Colon (tissue), 2 donors: ENCODE data around the gene CREG2.
"Not testable (repeated sequence)": the region's sequence is repeated elsewhere in the genome, so short reads cannot be mapped to it uniquely, and the experiment has no call there.

Experiments
- FAIRE-seq: peaks from 2 replicates; lab custom pipeline; 2012; peaks lifted over from hg19 to GRCh38; lab: Jason Lieb, UNC
- donor health status: control.
- donor health status: control.

The CREG2 gene

GRCh38 chr2:101371636-101372035, 15.7 kb downstream of the CREG2 start:
- FAIRE-seq: no peak

GRCh38 chr2:101369100-101369499, 18.2 kb downstream of the CREG2 start:
- no peak for FAIRE-seq

- FAIRE-seq: no peak
Measured at GRCh38 chr2:101368376-101368775, 18.9 kb downstream of the CREG2 start.

GRCh38 chr2:101367508-101367907, 19.8 kb downstream of the CREG2 start:
- no peak for FAIRE-seq

GRCh38 chr2:101364878-101365277, 22.4 kb downstream of the CREG2 start:
- no peak for FAIRE-seq

GRCh38 chr2:101362777-101363176, 24.5 kb downstream of the CREG2 start:
- no peak for FAIRE-seq

- no peak for FAIRE-seq
Measured at GRCh38 chr2:101362316-101362715, 25.0 kb downstream of the CREG2 start.

- FAIRE-seq: no peak
Measured at GRCh38 chr2:101361522-101361921, 25.8 kb downstream of the CREG2 start.

- no peak for FAIRE-seq
Measured at GRCh38 chr2:101361121-101361520, 26.2 kb downstream of the CREG2 start.

GRCh38 chr2:101360232-101360631, 27.1 kb downstream of the CREG2 start:
- no peak for FAIRE-seq

GRCh38 chr2:101359410-101359954, 27.8 kb downstream of the CREG2 start:
- no peak for FAIRE-seq

GRCh38 chr2:101357376-101357775, 29.9 kb downstream of the CREG2 start:
- FAIRE-seq: no peak

GRCh38 chr2:101356521-101356920, 30.8 kb downstream of the CREG2 start:
- no peak for FAIRE-seq

- no peak for FAIRE-seq
Measured at GRCh38 chr2:101356055-101356454, 31.2 kb downstream of the CREG2 start.

GRCh38 chr2:101355401-101356054, 31.8 kb downstream of the CREG2 start:
- FAIRE-seq: no peak

- no peak for FAIRE-seq
Measured at GRCh38 chr2:101354420-101355311, 32.6 kb downstream of the CREG2 start.

GRCh38 chr2:101352631-101353030, 34.7 kb downstream of the CREG2 start:
- FAIRE-seq: not testable (repeated sequence)

GRCh38 chr2:101351207-101351606, 36.1 kb downstream of the CREG2 start:
- no peak for FAIRE-seq

GRCh38 chr2:101349893-101350662, 37.2 kb downstream of the CREG2 start:
- no peak for FAIRE-seq

GRCh38 chr2:101348883-101349282, 38.4 kb downstream of the CREG2 start:
- FAIRE-seq: no peak

- FAIRE-seq: no peak
Measured at GRCh38 chr2:101346909-101347308, 40.4 kb downstream of the CREG2 start.

GRCh38 chr2:101344137-101344536, 43.2 kb downstream of the CREG2 start:
- FAIRE-seq: no peak
